Esophagus mucosa (tissue), 1 donor: Measurements from ENCODE around the gene RTN4RL1. TPM values are rescaled to one million over a fixed set of nuclear protein-coding genes. Genes with fewer than 3 reads are reported as not detected.

ENCODE experiments used
- ATAC-seq: fragments of 200-7000 bp; cut with Tn5 transposase; one replicate; pipeline ENCODE4 v1.9.1; 2020
- total RNA-seq: library from RNA; stranded (reverse); gene quantifications from one replicate; pipeline ENCODE4 v1.2.4, GENCODE V29; 2023
- donor health status: DM: yes; HTN: yes; CAD: no.

RTN4RL1 gene
- total RNA-seq, 1 donor from 2014 or later: 1.2 TPM

DNA sequence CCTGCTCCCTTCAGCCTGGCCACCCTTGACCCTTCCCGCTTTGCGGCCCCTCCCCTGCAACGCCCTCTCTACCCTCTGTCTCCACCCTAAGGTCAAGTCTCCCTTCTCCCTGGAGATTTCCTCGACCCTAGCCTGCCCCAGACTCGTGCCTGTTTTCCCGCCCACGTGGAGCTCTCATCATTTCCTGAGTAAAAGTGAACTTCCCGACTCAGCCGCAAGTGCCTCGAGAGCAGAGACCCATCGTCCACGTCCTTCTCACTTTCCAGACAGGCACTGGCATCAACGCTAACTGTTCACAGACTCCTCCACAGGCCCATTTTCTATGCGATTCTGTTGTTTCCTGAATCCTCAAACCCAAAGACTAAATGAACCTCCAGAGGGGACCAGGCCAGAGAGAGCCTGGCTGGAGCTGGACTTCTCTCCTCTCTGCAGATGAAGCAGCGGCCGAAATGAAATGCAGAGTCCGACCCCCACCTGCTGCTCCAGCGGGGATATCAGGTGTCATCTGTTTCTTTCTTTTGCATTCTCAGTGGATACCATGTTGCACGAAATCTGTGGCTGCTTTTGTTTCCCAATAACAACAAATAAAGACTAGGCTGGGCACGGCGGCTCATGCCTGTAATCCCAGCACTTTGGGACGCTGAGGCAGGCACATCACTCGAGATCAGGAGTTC lies 52.5 kb downstream of the RTN4RL1 start:
- ATAC-seq: no peak

DNA sequence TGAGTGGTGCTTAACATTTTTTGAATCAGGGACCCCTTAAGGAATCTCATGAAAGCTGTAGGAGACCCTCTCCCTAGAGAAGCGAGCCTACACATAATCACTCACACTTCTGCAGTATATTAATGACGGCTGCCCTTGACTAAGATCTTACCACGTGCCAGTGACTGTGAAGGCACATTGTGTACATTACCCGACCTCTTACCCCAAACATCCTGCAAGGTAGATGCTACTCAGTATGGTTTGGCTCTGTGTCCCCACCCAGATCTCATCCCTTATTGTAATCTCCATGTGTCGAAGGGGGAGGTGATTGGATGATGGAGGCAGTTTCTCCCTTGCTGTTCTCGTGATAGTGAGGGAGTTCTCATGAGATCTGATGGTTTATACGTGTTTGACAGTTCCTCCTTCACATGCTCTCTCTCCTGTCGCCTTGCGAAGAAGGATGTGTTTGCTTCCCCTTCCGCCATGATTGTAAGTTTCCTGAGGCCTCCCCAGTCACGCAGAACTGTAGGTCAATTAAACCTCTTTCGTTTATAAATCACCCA lies 54.2 kb downstream of the RTN4RL1 start:
- no peak for ATAC-seq

DNA sequence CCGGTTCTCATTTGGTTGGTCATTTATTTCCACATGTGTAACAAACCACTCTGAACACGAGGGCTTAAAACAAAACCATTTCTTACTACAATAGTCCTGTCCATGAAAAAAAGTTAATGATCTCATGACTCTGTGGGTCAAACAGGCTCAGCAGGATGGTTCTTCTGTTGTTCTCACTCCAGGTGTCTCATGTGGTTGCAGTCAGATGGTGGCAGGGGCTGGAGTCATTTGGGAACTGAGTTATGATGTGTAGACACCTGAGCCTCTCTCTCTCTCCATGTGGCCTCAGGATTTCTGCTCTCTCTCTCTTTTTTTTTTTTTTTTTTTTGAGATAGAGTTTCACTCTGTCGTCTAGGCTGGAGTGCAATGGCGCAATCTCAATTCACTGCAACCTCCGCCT lies 55.4 kb downstream of the RTN4RL1 start:
- ATAC-seq: no peak

DNA sequence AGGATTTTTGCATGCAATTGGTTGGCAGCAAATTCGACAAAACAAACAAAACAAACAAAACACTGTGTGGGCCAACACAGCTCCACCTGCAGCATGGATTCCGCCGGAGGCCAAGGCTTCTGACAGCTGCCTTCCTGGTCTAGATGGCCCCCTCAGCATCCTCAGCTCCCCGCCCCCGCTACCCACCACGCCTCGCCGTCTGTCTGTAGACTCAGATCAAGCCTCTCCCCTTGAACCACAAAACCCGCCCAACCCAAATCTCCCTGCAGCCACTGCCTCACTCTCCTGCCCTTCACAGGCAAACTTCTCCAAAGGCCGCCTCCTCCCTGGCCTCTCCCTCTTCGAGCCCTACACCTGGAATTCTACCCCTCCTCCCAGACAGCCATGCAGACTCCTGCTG lies 57.9 kb downstream of the RTN4RL1 start:
- ATAC-seq: peak; percentile 14

DNA sequence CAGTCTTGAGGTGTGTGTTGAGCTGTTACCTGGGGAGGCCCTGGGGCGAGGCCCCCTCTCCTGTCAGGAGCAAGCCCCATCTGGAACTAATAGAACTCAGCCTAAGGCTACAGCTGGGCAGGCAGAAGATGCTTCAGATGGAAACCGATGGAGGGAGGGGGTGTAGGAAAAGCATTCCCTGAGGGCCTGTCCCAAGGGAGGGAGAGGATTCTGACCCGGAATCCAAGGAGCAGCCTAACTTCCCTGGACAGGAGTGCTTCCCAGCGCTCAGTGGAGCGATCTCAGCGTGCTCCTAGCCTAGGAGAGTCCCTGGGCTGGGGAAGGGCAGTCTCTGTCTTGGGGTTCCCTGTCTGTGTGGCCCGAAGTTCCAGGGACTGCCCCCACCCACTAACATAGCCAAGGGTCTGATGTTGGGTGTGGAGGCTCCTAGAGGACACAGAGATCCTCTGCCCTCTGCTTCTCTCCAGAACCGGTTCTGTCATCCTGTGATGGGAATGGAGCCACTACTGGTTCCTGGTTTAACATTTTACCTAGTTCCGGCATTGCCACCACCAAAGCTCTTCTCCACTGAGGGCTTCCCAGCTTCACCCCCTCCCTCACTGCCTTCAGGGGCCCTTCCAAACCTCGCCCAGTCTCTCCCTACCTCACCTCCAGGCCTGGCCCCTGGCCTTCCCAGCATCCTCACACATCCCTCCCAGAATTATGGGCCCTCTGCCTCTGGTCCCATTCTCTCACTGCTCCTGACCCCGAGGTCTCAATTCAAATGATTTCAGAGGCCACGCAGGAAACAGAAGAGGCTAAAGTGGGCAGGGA lies 58.7 kb downstream of the RTN4RL1 start:
- ATAC-seq: peak; percentile 26

DNA sequence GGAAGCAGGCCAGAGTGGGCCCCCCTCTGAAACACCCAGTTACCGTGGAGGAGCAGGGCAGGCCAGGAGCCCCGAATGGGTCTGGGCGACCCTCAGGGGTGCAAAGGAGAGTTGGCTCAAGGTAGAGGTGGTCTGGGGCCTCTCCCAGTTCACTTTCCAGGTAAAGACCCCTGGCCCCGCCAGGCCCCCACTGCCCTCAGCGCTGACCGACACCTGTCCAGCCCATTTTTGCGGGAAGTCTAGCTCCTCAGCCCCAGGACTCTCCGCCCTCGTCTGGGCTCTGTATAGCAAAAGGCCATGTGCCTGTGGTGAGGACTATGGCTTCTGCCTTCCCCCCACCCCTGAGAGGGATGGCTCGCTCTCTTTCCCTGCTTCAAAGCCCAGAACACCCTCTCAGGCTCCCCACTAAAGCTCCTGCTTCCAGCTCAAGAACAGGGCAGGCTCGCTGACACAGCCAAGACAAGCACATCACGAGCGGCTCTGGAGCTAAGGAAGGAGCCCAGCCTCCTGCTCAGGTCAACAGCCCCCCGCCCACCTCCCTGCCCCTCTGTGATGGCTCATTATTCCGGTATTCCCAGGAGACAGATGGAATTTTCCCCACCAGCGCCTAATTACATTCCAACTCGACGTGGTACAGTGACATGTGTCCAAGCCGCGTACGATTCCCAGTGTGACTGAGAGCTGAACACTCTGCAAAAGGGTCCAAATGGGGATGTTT lies 59.4 kb downstream of the RTN4RL1 start:
- ATAC-seq: no peak

DNA sequence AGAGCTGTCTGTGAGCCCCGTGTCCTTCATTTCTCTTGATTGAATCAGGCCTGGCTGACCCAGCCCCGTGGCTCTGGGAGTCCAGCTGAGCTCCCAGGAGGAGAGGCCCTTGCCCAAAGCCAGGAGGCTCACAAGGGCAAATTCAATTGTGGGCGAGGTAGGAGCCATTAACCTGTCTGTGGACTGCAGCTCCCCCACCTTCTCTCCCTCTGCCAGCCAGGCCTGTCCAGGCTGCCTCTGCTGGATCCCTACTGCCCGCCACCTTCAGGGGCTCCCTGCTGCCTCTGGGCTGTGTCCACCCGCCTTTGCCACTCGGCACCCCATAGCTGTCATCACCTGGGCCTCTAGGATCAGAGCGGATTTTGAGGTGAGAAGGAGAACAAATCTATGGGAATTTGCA lies 61.9 kb downstream of the RTN4RL1 start:
- ATAC-seq: no peak

DNA sequence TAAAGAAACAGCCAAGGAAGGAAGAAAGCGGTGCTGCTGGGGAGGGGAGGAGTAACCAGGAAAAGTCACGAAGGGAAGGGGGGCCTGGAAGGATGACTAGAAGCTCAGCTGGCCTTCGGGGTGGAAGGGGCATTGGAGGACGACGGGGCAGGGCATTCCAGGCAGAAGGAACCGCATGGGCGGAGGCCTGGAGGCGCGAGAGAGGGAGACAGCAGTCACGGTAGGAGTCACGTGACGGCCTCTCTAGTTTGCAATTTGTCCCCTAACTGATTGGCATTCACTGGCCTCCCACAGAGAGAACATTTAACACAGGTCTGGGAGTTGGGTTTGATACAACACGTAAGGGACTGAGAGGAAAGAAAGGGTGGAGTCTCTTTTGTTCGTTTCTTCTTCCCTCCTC lies 63.9 kb downstream of the RTN4RL1 start:
- no peak for ATAC-seq

DNA sequence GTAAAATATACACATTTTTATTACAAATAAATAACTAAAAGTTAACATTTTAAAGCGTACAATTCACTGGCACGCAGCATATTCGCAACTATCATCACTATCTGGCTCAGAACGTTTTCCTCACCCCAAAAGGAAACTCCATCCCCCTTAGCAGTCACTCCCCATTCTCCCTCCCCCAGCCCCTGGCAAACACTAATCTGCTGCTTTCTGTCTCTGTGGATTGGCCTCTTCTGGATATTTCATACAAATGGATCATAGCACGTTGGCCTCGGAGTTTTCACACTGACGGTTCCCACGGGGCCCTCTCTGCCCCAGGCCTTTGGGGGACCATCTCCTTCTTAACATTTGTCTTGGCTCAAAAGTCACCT lies 64.6 kb downstream of the RTN4RL1 start:
- ATAC-seq: no peak

DNA sequence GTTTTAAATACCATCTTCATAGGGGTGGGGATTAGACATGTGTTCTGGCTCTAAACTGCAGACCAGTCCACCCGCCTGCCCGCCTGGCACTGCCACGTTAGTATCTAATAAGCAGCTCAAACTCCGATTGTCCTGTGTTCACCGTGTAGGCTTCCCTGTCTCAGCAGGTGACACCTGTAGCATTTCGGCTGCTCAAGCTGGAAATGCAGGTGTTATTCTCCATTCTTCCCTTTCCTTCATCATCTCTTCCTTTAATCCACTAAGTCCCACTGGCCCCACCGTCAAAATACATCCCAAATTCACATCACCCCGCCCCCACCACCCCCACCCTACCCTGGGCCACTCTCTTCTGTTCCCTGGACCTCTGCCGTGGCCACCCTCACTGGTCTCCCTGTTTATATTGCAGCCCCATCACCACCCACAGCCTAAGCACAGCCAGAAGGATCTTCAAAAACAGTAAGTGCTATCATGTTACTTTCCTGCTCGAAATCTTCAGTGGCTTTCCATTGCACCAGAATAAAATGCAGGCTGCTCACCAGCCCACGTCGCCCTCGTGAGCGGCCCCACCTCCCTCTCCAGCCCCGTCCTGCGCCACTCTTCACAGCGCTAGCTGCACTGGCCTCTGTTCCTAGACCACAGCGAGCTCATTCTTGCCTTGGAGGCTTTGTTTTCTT lies 65.1 kb downstream of the RTN4RL1 start:
- ATAC-seq: no peak

DNA sequence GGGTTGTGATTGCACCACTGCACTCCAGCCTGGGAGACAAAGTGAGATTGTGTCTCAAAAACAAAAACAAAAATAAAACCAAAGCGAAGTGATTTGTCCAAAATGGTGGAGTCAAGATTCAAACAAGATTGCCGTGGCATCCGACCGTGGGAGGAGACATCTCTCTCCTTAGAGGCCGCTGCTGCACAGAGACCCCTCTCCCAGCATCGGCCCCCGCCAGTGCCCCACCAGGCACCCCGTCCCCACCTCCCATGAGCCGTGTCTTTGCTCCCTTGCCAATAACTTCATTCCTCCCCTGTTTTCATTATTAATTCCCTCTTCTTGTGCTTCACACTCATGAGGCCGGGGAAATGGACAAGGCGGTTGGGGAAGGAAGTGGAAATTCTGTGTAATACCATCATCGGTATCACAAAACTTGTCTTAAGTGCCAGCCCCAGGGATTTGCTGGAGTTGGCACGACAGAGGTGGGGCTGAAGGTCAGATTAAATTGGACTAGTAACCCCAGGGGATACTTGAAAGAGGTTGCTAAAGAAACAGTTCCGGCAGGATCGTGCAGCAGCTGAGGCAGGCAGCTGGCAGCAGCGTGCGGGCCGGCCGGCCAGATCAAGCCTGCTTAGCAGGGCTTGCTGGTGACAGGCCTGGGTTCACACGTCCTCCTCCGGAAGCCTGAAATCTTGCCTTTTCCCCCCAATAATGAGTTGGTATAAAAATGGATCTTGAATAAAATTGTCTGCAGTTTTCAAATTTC lies 66.8 kb downstream of the RTN4RL1 start:
- ATAC-seq: no peak

DNA sequence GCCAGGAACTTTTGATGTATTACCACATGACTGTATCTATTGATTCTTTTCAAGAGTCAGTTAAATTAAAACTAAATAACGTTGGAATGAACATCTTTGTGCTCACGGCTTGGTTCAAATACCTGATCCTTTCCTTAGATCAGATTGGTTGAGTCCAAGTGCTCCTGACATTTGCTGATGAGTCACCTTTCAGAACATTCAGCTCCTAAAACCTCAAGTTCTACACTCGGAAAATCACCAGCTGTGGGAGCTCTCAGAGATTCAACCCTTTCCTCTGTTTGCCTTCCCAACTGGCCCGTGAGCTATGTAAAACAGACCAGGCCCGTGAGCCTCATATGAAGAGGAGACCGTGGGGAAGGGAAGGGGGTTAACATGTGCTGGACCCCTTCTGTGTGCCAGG lies 68.1 kb downstream of the RTN4RL1 start:
- ATAC-seq: no peak

DNA sequence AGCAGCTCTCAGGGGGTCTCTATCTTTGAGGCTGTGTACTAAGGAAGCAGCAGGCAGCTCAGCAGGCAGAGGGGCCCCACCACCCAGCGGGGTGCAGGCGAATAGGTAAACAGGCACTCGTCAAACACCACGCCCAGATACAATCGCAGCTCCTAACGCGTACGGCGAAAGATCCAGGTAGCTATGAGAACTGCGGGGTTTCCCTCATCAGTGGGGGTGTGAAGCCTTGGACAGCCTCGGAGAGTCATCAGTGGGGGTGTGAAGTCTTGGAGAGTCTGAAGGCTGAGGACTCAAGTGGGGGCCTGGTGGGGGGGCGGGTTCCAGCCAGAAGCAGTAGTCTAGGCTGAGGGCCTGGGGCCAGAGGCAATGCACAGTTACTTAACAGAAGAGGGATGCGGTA lies 69.0 kb downstream of the RTN4RL1 start:
- no peak for ATAC-seq

DNA sequence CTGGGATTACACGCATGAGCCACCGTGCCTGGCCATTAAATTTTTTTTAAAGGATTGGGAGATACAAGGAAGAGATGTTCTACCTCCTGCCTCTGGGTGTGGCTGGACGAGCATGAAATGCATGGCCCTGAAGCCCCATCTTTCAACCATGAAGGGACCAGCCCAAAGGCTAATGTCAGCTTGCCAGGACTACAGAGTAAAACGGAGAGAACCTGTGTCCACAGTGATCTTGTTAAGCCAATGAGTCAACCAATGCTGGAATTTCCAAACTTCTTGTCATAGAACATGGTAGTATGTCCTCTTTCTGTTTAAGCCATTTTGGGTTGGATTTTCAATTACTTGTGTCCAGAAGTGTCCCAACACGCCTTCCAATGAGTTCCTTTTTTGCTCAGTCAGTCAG lies 71.3 kb downstream of the RTN4RL1 start:
- peak; percentile 82 for ATAC-seq

DNA sequence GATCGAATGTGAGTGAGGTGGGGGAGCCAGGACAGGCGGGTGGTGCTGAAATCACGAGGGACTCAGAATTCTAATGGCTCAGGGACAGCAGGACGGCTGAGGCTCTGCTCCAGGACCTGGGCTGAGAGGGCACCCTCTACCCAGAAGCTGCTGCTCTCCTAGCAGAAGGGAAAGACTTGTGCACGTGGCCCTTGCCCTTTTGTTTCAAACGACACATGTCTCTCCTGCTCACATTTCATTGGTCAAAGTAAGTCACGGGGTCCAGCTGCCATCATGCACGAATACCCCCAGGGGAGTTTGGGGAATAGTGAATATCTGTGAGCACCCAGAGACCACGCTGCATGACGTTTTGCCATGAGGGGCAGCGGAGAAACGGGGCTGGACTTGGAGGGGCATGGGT lies 73.2 kb downstream of the RTN4RL1 start:
- no peak for ATAC-seq

DNA sequence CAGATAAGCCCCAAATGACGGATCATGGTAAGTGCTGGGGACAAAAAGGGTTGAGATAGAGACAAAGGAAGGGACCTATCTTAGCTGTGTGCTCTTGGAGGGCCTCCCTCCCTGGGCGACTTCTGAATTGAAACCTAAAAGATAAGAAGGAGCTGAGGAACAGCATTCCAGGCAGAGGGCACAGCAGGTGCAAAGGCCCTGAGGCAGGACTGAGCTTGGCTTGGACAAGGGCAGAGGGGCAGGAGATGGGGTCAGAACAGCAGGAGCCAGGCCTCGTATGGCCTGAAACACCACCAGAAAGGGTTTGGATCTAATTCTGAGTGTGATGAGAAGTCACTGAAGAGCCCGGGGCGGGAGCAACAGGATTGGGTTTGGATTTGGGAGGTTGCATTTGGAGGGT lies 75.4 kb downstream of the RTN4RL1 start:
- ATAC-seq: no peak

DNA sequence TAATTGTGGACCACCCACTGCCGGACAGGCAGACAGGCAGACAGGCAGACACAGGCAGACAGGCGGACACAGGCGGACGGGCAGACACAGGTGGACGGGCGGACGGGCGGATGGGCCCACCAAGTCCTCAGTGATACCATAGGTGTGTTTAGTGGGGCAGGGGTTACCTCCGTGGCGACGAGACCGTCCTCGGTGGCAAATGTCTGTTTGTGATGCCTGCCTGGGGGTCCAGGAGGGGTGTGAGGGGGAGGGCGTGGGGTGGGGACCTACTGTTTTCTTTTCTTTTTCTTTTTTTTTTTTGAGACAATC lies 76.7 kb downstream of the RTN4RL1 start:
- ATAC-seq: no peak

DNA sequence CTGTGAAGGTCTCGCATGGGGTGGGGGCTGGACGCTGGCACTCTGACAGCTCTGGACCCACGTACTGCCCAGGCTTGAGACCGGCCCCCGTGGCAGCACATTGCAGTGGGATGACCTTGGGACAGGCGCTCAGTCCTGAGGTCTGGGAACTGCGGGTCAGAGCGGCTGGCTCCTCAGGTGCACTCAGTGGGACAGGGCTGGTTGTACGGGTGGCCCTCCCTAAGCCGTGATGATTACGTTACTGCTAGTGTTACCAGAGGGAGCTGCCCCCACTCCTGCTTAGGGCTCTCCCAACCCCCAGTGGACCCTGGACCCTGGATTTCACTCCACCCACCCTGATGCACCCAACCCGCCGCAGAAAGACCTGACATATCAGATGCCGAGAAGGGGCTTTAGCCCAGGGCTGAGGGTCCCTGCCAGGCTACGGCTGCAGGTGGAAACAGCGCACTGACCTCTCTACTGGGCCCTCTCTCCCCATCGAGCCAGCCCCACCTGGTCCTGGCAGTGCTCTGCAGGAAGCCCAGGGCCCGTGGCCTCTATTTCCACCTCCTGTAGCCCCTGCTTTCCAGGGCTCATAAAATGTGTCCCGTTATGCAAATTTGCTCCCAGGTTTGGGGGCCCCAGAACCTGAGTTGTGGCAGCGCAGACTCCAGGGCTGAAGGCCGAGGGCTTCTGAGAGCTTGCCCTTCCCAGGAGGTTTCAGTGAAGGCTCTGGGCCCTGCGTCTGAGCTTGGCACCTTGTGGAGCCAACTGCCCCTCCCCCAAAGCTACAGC lies 77.2 kb downstream of the RTN4RL1 start:
- no peak for ATAC-seq

DNA sequence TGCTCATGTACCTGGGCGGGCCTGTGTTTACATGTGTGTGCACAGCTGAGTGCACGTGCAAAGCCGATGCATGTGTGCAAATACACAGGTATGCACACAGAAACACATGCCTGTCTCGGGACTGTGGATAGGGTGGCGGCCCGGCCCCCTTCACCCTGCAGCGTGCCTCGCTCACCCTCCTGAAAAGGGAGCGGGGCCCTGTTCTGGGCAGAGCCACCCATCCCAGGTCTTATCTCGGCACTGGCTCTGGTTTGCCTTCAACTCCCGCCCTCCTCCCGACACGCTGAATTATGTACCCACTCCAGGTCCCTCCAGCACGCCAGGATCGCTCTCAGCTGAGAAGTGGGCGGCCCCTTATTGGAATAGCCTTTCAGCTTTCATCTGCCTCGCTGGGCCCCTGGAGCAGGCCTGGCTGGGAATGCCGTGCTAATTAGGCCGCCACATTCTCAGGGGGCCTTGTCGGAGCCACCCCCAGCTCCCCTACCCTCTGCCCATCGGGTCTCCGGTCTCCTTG lies 77.8 kb downstream of the RTN4RL1 start:
- ATAC-seq: no peak

DNA sequence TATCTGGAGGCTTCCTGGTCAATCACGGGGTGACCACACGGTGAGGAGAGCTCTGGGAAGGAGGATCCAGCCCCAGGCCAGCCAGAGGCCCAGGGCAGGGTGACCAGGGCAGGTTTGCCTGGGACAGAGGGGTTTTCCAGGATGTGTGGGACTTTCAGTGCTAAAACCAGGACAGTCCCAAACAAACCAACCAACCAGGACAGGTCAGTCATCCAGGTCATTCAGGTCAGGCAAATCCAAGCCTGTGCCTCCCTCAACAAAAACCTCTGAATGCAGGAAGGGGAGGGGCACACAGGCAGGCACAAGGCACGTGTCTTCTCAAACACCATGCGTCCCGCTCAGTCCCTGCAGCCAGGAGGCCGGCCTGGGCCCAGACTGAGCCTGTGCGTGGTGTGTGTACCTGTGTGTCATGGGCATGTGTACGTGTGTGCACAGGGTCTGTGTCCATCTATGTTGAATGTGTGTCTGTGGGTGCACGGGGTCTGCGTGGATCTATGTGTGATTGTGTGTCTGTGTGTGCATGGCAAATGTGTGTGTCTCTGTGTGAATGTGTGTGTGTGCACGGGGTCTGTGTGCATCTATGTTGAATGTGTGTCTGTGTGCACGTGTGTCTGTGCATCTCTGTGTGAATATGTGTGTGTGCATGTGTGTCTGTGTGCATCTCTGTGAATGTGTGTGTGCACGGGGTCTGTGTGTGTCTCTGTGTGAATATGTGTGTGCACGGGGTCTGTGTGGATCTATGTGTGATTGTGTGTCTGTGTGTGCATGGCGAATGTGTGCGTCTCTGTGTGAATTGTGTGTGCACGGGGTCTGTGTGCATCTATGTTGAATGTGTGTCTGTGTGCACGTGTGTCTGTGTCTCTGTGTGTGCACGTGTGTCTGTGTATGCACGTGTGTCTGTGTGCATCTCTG lies 78.9 kb downstream of the RTN4RL1 start:
- no peak for ATAC-seq
